HG03108 (cell line): ENCODE data around the gene HOXA3.

Experiments
- ATAC-seq: cut with Tn5 transposase; IDR thresholded peaks from one replicate; pipeline ENCODE4 v1.9.1; 2021; ENCODE audit warnings: moderate library complexity; ENCODE audit not compliant: unreplicated experiment

HOXA3 gene

GRCh38 chr7:27151931-27152815, at the start of gene HOXA3:
HOXA3 (minus strand) TSS chr7:27152583; CDS start chr7:27110640, 41,943 bp downstream.
- no peak for ATAC-seq

GRCh38 chr7:27201580-27202017, 49.2 kb upstream of the HOXA3 start:
- ATAC-seq = no peak

- ATAC-seq = no peak
Observed at GRCh38 chr7:27200761-27201579, 48.6 kb upstream of the HOXA3 start.

DNA sequence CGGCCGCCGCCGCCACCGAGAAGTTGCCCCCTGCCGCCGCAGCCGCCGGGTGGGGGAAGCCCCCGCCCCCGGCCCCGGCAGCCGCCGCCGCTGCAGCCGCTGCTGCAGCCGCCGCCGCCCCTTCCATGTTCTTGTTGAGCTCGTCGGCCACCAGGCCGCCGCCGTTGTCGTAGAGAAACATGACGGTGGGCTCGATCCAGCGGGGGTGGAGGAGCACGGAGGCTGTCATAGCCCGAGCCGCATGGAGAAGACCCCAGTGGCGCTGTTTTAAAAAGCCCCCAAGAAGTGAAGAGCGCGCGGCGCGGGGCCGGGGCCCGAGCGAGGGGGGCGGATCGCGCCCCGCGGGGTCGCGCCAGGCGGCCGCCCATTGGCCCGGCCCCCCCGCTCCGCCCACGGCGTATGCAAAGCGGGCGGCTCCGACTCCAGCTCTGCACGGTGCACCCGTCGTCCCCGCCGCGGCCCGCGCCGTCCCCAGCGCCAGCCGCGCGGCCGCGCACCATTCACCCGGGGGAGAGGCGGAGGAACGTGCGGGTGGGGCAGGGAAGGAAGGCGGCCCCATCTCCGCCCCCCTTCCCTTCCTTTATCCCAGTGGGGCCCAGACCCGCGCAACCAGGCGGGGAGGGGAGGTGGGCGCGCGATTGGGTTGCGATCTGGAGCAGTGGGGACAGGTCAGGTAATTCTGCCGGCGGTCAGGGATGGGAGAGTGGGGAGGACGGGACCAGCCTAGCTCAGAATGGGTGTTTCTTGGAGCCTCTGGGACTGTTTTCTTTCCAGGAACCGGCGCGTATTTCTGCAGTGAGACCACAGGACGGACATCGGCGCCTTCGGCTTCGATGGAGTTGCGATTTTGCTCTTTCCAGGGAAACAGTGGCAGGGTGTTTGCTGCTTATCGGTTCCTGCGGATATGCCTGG, 47.7 kb upstream of the HOXA3 start, which contains the start of gene HOXA13:
Gene HOXA13 (minus strand): TSS at position 243 of the 912 bp plus-strand sequence. CDS start 14 bp downstream, at position 229.
- no peak for ATAC-seq

- no peak for ATAC-seq
Observed at GRCh38 chr7:27198871-27199801, 46.8 kb upstream of the HOXA3 start.

GRCh38 chr7:27198138-27198841, 45.9 kb upstream of the HOXA3 start:
- ATAC-seq = no peak

DNA sequence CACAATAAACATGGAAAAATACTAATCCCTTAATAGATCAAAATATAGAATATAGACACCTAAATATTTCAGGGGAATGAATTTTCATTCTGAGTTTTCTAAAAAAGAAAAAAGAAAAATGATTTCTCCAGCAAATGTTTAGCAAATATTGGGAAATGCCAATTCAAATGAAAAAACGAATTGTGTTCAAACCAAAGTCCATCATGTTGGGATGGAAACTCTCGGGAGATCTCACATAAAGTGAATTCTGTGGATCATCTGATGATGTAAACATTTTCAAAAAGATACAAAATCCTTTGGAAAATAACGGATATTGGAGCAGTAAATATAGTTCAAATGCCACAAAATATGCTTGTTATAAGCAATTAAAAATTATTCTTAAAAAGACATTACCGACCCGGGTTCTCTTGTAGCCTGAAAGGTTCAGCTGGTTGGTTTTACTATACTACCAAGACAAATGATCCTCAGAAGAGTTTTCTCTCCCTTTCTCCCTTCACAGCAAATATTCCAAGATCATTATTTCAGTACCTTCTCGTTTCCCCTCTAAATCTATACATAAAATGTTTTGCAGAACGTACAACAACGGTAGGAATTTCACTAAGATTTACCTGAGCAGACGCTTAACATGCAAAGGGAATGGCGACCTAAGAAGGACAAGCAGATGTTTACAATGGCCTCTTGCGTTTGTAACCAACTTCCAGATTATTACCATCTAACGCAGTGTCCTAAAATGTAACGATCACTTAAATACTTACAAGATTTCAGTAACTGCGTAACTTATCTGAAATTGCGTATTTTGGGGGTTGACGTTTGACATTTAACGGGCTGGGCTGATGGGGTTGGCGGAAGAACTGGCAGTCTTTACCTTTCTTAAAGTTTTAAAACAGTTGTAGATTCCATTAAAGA, 45.0 kb upstream of the HOXA3 start:
- ATAC-seq = no peak

GRCh38 chr7:27196287-27196767, 43.9 kb upstream of the HOXA3 start:
- ATAC-seq = no peak

- ATAC-seq = no peak
Observed at GRCh38 chr7:27194686-27195379, 42.5 kb upstream of the HOXA3 start.

- ATAC-seq = no peak
Observed at GRCh38 chr7:27194002-27194352, 41.6 kb upstream of the HOXA3 start.

DNA sequence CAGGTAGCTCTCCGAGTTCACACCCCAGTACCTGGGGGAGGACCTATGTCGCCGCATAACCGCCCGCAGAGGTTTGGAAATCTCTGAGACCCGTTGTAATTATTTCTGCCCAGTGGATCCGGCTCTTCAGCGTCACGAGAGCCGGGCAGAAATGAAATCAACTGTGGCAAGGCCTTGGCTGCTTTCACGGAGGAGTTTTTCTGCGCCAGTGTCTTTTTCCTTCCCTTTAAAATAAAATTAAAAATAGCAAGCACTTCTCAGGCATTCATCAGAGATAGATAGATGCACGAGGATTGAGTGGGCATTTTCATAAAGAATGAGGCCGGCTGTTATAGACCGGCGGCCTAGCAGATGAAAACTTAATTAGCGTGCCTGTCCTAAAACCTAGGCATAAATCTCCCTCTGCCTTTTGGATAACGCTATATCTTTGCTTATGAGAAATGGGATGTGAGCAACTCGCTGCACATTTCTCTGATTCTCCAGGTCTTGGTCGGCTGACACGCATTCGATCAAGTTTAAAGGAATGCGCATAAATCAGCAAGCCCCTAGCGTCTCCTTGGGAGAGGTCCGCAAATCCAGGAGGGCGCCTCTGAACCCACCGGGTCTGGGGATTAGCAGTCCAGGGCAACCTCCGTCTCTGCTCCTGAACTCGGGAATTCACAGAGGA, 41.1 kb upstream of the HOXA3 start:
- no peak for ATAC-seq

DNA sequence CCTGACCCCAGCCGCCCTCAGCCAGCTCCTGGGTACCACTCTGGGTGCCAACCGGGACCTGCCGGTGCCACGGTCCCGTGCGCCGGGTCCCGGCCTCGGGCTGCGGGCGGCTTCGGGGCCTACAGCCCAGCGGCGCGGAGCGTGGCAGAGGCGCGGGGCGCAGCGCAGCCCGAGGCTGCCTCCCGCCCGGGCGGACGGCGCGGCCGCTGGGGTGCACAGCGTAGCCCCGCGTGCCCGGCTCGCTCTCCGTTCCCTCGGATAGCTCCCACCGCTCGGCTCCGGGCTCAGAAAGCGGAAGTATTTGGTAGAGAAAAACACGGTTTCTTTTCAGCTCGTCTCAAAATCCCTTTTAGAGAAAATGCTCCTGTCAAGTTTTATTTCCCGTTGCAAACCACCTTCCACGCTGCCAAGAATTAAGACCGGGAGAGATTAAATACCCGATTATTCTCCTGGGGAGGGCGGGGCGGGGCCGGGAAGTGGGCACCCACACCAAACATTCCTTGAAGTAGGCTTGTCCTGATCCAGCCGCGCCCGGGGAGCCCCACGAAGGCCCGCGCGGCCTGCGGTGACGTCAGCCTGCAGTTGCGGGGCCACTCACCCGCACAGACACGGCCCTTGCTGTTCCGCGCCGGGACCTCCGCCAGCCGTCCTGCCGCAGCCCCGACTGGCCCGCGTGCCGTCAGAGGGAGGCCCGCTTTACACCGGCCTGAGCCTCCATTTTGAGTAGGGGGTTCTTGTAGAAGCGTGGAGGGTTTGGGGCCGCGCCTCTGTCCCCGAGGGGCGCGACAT, 40.4 kb upstream of the HOXA3 start:
- ATAC-seq = no peak

- no peak for ATAC-seq
Observed at GRCh38 chr7:27191833-27192545, 39.6 kb upstream of the HOXA3 start.

DNA sequence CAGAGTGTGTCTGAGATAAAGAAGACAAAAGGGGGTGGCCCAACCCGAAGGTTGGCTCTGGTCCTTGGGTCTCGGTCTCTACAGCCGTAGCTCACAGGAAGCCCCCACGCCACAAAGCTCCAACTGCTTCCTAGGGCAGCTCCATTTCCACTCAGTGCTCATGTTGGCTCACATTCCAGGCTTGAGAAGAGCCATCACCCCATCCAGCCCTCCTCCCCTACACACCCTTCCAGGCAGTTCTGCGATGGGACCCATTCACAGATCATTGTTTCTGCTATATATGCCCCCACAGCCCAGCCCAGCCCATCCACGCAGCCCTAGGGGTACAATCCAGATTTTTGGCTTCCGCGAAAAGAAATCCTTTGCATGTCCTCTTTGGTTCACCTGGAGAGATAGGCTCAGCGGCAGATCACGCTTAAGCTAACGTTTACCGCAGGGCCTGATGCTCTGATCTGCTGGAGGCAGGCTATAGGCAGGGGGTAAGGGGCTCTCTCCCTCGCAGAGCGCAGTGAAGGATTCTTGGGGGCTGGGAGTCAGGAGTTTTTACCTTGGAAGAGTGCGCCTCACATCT, 38.9 kb upstream of the HOXA3 start:
- no peak for ATAC-seq
